GM21526 (cell line): ENCODE data around the gene ARID1A.
"Not testable (repeated sequence)": the region's sequence is repeated elsewhere in the genome, so short reads cannot be mapped to it uniquely, and the experiment has no call there.

Experiments used
- ATAC-seq: cut with Tn5 transposase; IDR thresholded peaks from one replicate; pipeline ENCODE4 v1.9.1; 2021; ENCODE audit warnings: moderate library complexity; ENCODE audit not compliant: unreplicated experiment, low FRiP score

The ARID1A gene

DNA sequence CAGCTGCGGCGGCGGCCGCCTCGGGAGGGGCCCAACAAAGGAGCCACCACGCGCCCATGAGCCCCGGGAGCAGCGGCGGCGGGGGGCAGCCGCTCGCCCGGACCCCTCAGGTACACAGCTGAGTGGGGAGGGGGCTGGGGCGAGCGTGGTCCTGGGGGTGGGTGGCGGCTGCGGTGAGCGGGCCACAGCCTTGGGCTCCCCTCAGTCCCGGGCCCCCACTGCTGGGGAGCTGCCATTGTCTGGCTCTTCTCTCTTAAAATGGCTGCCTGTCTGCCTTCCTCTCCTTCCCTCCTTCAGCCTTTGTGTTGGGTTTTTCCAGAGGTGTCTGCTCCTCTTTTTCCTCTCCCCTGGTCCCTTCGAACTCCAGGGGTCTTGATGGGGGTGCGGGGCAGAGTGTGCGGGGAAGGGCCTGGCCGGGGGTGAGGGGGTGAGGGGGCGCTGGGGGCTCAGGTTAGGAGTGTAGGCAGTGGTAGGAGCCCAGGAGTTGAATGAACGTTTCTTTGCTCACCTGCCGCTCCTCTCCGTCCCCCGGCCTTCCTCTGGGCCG lies 1.7 kb downstream of the ARID1A start:
- ATAC-seq = no peak

DNA sequence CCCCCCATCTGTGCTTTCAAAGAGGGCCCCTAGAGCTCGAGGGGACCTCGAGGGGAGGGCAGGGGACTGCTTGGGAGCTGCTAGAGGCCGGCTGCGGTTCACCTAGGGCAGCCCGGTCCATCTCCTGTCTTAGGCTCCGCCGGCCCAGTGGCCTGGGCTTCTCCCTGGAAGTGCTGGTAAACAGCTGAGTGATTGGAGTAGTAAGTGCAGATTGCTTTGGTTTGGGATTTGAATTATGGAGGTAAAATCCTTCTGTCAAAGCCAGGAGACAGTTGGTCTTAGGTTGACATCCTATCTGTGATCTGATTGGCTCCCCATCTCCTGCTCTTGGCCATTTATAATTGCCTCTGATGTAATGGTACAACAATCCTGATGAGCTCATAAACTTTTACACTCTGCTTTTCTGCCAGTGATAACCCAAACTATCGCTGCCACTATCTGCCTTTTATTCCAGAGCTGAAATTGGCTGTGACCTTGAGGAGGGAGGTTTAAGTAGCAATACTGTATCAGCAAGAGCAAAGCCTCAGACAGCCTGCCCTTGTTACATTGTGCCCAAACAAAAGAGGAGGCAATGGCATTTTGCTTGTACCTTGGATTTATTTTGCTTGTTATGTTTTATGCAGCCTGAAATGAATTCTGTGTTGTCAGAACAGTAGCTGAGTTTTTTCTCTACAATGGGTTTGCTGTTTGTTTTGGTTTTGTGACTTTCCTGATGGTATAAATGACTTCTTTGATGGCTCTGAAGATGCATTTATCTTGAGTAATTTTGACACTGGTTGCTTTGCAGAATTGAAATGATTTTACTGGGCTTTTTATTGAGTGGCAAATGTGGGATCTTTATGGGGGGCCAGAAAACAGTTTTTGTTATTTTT lies 2.4 kb downstream of the ARID1A start:
- no peak for ATAC-seq

GRCh38 chr1:26700711-26701110 lies 4.9 kb downstream of the ARID1A start:
- ATAC-seq = no peak

DNA sequence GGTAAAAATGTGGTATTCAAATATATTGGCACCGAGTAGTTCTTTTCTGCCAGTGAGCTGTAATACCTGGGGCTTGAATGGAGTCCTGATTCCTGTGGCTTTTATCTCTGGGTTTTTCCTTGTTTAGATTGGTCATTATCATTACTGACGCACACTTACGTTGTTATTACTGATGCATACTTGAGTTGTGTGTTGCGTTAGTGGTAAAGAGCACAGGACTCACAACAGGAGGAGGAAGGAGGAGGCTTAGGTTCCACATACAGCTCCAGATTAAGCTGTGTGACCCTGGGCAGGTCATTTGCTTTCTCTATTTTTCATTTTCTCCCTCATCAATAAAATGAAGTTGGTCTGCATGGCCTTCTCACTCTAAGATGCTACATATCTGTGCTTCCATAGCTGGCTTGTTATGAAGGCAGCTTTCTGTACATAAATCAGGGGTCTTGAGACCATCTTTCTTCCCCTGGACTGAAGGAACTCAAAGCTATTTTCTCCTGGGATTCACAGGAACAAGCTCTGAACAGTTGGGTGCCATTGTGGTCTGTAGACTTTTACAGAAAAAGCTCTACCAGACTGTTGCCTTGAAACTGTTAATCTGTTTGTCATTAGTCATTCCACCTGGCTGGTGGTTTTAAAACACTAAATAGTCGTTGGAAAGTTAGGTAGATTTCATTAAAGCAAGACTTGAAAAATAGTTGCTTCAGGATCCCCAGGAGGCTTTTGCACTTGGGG lies 5.6 kb downstream of the ARID1A start:
- no peak for ATAC-seq

- no peak for ATAC-seq
These were observed 6.3 kb downstream of the ARID1A start for GRCh38 chr1:26701995-26702679.

GRCh38 chr1:26702680-26703038 lies 6.8 kb downstream of the ARID1A start:
- no peak for ATAC-seq

- ATAC-seq = no peak
These were observed 7.7 kb downstream of the ARID1A start for GRCh38 chr1:26703478-26703877.

DNA sequence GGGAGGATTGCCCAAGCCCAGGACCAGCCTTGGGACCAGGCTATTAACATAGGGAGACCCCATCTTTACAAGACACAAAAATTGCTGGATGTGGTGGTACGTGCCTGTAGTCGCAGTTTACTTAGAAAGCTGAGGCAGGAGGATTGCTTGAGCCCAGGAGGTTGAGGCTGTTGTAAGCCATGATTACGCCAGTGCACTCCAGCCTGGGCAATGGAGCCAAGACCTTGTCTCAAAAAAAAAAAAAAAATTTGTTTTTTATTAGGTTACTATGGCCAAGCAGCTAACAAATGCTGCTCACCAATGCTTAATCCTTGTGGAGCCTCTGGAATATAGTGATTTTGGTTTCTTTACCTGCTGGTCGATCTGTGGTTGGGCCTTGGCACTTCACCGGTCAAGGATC lies 8.8 kb downstream of the ARID1A start:
- no peak for ATAC-seq

GRCh38 chr1:26705227-26705626 lies 9.4 kb downstream of the ARID1A start:
- ATAC-seq = not testable (repeated sequence)

- ATAC-seq = no peak
These were observed 10.0 kb downstream of the ARID1A start for GRCh38 chr1:26705788-26706311.

DNA sequence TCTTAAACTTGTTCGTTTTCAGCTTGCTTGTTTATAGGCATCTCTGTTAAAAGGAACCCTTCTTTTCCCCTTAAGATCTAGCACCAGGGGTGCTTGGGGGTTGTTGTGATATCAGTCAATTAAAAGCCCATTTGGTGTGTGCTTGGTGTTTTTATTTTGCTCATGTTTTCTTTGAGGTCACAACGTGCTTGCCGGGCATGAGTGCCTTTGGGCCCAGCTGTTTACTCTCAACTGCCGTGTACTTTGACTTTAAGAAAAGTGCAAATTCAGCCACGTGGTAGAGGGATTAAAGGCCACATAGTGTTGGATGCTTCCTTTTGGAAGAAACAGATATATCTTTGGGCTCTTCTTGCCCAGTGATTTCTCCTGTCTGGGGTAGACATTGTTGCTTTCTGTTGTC lies 10.5 kb downstream of the ARID1A start:
- ATAC-seq = no peak

GRCh38 chr1:26710811-26711210 lies 15.0 kb downstream of the ARID1A start:
- no peak for ATAC-seq

GRCh38 chr1:26711777-26712176 lies 16.0 kb downstream of the ARID1A start:
- ATAC-seq = no peak

DNA sequence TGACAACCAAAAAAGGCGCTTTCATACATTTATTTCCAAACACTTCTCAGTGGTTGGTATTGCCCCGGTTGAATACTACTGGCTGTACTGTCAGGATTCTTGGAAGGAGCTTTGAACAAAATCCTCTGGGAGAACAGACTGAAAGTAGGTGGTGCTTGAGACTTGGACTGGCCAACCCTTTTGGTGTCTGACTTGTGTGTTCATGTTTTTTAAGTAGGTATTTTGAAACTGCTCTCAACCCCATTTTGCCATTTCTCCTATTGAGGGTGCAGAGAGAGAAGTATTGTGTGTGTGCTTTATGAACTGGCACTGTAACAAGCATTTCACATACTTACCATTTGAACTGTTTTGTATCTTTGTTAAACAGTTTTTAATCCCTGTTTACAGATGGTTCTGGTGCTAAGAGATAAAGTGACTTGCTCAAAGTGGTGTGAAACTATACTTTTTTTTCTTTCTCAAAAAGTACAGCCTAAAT lies 21.2 kb downstream of the ARID1A start:
- no peak for ATAC-seq

DNA sequence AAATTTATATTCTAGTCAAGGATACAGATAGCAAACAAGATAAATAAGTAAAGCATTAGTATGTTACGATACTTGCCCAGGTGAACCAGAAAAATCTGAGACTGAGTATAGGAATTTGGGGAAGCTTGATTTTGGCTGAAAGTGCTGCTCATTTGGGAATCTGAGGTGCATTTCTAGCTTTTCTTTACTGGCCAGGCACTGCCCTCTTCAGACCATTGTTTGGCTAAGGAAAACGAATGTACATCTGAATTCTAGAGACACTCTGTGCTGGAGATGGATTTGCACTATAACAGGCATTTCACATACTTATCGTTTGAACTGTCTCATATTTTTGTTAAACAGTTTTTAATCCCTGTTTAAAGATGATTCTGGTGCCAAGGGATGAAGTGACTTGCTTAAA lies 23.4 kb downstream of the ARID1A start:
- ATAC-seq = no peak

DNA sequence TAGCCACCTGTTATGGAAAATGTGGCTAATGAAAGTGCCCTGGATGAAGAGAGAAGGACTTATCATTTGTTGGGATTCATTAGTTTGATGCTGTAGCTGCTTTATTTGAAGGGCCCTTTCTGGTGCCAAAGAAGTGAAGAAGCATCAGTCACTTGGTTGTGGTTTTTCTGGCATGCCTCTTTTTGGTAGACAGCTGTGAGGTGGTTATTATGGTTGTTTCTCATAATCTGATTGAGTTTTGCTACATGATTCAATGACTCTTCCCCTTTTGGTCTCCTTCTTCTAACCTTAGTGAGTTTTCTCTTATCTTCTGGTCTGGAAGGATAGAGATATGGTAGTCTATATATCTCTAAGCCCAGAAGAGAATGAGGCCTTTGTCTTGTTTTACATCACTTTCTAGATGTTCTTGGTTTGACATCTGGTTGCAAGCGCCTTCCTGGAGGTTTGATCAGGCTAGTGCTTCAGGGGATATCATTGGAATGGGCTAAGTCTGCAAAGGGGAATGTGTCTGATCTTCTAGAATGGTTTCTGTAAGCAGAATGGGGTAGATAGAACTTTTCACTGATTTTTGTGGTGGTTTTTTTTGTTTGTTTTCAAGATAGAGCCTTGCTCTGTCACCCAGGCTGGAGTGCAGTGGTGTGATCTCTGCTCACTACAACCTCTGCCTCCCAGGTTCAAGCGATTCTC lies 26.0 kb downstream of the ARID1A start:
- no peak for ATAC-seq

- no peak for ATAC-seq
These were observed 27.5 kb downstream of the ARID1A start for GRCh38 chr1:26723013-26723991.

DNA sequence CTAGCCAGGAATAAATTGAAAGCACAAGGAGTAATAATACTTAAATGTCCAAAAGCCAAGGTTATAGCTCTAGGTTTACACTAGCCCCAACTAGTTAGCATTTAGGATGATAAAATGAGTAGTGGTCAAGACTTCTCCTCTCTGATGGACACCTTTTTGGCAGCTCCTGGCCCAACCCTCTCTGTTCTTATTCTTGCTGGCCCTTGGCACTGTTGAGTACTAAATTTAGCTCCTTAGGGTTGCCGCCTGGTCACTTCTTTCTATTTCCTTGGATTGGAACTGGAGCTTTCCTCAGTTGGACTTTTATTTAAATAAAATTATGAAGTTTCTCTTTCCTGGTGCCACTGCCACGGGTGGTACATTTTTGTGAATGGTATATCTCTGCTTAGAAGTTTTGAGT lies 28.3 kb downstream of the ARID1A start:
- ATAC-seq = no peak

GRCh38 chr1:26724926-26725325 lies 29.1 kb downstream of the ARID1A start:
- ATAC-seq = no peak
